WTC11 (cell line): ENCODE results near the gene NOXO1. TPM values are rescaled to one million over a fixed set of nuclear protein-coding genes. Genes with fewer than 3 reads are reported as not detected.

Experiments
- CBFB ChIP-seq: sonication (generic); formaldehyde crosslinking; IDR thresholded peaks from 2 replicates; pipeline ENCODE4 v1.8.1; 2022; ENCODE audit warnings: mild to moderate bottlenecking, low read depth, missing genetic modification reagents
- ETV6 ChIP-seq: sonication (generic); formaldehyde crosslinking; IDR thresholded peaks from 2 replicates; pipeline ENCODE4 v1.8.1; 2022; ENCODE audit warnings: mild to moderate bottlenecking, missing genetic modification reagents
- FOXJ3 ChIP-seq: sonication (generic); formaldehyde crosslinking; IDR thresholded peaks from 2 replicates; pipeline ENCODE4 v1.9.0; 2021; ENCODE audit warnings: missing genetic modification reagents, mild to moderate bottlenecking, borderline replicate concordance
- IRF2 ChIP-seq: sonication (generic); formaldehyde crosslinking; IDR thresholded peaks from 2 replicates; pipeline ENCODE4 v1.8.0; 2022; ENCODE audit warnings: low read depth, missing genetic modification reagents, borderline replicate concordance
- JAZF1 ChIP-seq: fragments of 250-450 bp; sonication (Bioruptor Pico); IDR thresholded peaks from 2 replicates; pipeline ENCODE4 v1.9.0; 2021; ENCODE audit warnings: moderate library complexity, mild to moderate bottlenecking, inconsistent platforms
- NFE2L1 ChIP-seq: sonication (generic); formaldehyde crosslinking; IDR thresholded peaks from 2 replicates; pipeline ENCODE4 v1.8.1; 2023; ENCODE audit warnings: missing genetic modification reagents
- NFYB ChIP-seq: sonication (generic); formaldehyde crosslinking; conservative IDR thresholded peaks from 2 replicates; pipeline ENCODE4 v1.8.0; 2022; ENCODE audit warnings: low read depth, missing genetic modification reagents
- NR1H2 ChIP-seq: sonication (generic); formaldehyde crosslinking; IDR thresholded peaks from 2 replicates; pipeline ENCODE4 v1.9.0; 2021; ENCODE audit warnings: mild to moderate bottlenecking, moderate library complexity, missing genetic modification reagents
- SMAD4 ChIP-seq: sonication (generic); formaldehyde crosslinking; IDR thresholded peaks from 2 replicates; pipeline ENCODE4 v1.8.0; 2022; ENCODE audit warnings: mild to moderate bottlenecking, missing genetic modification reagents
- TCF7 ChIP-seq: sonication (generic); formaldehyde crosslinking; IDR thresholded peaks from 2 replicates; pipeline ENCODE4 v1.8.0; 2022; ENCODE audit warnings: mild to moderate bottlenecking, low read depth, missing genetic modification reagents, moderate library complexity
- ZBTB21 ChIP-seq: sonication (generic); formaldehyde crosslinking; IDR thresholded peaks from 2 replicates; pipeline ENCODE4 v1.8.1; 2023; ENCODE audit warnings: mild to moderate bottlenecking, missing genetic modification reagents, borderline replicate concordance
- ZNF121 ChIP-seq: sonication (generic); formaldehyde crosslinking; IDR thresholded peaks from 2 replicates; pipeline ENCODE4 v1.8.0; 2023; ENCODE audit warnings: missing genetic modification reagents
- ZNF138 ChIP-seq: sonication (generic); formaldehyde crosslinking; conservative IDR thresholded peaks from 2 replicates; pipeline ENCODE4 v1.8.1; 2022; ENCODE audit warnings: mild to moderate bottlenecking, moderate library complexity, missing genetic modification reagents
- ZNF232 ChIP-seq: sonication (generic); formaldehyde crosslinking; IDR thresholded peaks from 2 replicates; pipeline ENCODE4 v1.8.0; 2022; ENCODE audit warnings: mild to moderate bottlenecking, missing genetic modification reagents
- ZNF416 ChIP-seq: fragments of 250-450 bp; sonication (Bioruptor Pico); IDR thresholded peaks from 2 replicates; pipeline ENCODE4 v1.9.0; 2021; ENCODE audit warnings: mild to moderate bottlenecking, inconsistent platforms
- ZNF671 ChIP-seq: fragments of 250-450 bp; sonication (Bioruptor Pico); IDR thresholded peaks from 2 replicates; pipeline ENCODE4 v1.8.0; 2021; ENCODE audit warnings: mild to moderate bottlenecking
- total RNA-seq: library from RNA; stranded (reverse); gene quantifications from 3 replicates; pipeline ENCODE4 v1.2.3, GENCODE V29; 2021
- TF ChIP-seq, protein P1 (sequence below): fragments of 250-450 bp; sonication (Bioruptor Pico); IDR thresholded peaks from 2 replicates; pipeline ENCODE4 v2.1.2; 2022; ENCODE audit warnings: mild to moderate bottlenecking, moderate library complexity
- TF ChIP-seq, protein P2 (sequence below): fragments of 250-450 bp; sonication (Bioruptor Pico); IDR thresholded peaks from 2 replicates; pipeline ENCODE4 v1.9.0; 2021; ENCODE audit warnings: moderate library complexity, mild to moderate bottlenecking, inconsistent platforms, borderline replicate concordance
- TF ChIP-seq, protein P3 (sequence below): sonication (generic); formaldehyde crosslinking; IDR thresholded peaks from 2 replicates; pipeline ENCODE4 v1.8.1; 2022; ENCODE audit warnings: missing genetic modification reagents, borderline replicate concordance
- TF ChIP-seq, protein P4 (sequence below): sonication (generic); formaldehyde crosslinking; IDR thresholded peaks from 2 replicates; pipeline ENCODE4 v1.8.1; 2023; ENCODE audit warnings: mild to moderate bottlenecking, missing genetic modification reagents
- TF ChIP-seq, protein P5 (sequence below): fragments of 250-450 bp; sonication (Bioruptor Pico); conservative IDR thresholded peaks from 2 replicates; pipeline ENCODE4 v1.9.0; 2021; ENCODE audit warnings: mild to moderate bottlenecking
- TF ChIP-seq, protein P6 (sequence below): sonication (generic); formaldehyde crosslinking; IDR thresholded peaks from 2 replicates; pipeline ENCODE4 v1.8.0; 2022; ENCODE audit warnings: mild to moderate bottlenecking, missing genetic modification reagents
- TF ChIP-seq, protein P7 (sequence below): sonication (generic); formaldehyde crosslinking; IDR thresholded peaks from 2 replicates; pipeline ENCODE4 v1.8.0; 2023; ENCODE audit warnings: missing genetic modification reagents
- TF ChIP-seq, protein P8 (sequence below): sonication (generic); formaldehyde crosslinking; IDR thresholded peaks from 2 replicates; pipeline ENCODE4 v1.8.1; 2023; ENCODE audit warnings: mild to moderate bottlenecking, missing genetic modification reagents
- TF ChIP-seq, protein P9 (sequence below): sonication (generic); formaldehyde crosslinking; IDR thresholded peaks from 2 replicates; pipeline ENCODE4 v1.8.1; 2022; ENCODE audit warnings: low read depth, missing genetic modification reagents, borderline replicate concordance

NOXO1 gene
- total RNA-seq, 1 experiment from 2014 or later, result 5.7 TPM

DNA sequence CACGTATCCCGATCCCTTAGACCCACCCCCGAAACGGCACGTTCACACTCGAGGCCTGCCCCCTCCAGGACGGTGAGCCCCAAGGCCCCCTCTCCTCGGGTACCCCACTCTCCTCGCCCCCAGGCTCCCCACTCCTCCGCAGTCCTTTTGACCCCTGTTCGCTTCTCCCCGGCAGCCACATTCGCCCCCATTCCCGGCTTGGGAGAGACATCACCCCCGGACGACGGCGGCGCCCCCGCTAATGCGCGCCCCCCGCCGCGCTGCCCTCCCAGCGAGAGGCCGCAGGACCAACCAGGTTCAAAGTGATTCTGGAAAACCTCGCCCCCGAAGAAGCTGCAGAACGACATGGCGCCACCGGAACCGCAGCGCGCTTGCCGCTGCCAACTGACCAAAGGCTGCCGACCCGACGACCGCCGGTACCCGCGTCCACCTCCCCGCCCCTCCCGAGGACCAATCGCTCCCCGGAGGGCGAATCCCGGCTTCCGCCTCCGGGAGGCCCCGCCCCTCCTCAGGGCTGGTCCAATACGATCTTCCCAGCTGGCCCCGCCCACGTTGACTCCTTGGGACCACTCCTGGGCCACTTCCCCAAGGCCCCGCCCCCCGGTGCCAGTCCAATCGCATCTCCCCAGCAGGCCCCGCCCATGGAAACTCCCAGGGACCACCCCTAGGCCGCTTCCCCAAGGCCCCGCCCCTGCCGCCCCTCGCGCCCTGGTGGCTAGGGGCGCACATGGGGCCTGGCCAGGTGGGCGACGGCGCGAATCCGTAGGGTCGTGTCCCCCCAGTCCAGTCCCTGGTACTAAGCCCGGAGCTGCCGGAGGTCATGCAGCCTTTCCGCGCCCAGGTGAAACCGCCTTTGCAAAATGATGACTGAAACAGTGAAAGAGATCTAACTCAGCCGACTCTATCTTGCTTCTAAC lies 38.2 kb downstream of the NOXO1 start, which contains the start of gene MSRB1 (continued):
- TF ChIP-seq, protein P1, sequence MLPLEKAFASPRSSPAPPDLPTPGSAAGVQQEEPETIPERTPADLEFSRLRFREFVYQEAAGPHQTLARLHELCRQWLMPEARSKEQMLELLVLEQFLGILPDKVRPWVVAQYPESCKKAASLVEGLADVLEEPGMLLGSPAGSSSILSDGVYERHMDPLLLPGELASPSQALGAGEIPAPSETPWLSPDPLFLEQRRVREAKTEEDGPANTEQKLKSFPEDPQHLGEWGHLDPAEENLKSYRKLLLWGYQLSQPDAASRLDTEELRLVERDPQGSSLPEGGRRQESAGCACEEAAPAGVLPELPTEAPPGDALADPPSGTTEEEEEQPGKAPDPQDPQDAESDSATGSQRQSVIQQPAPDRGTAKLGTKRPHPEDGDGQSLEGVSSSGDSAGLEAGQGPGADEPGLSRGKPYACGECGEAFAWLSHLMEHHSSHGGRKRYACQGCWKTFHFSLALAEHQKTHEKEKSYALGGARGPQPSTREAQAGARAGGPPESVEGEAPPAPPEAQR (CRISPR knock-in tag), result no peak
- TF ChIP-seq ZNF121 (CRISPR knock-in tag) (no peak), ZNF416 (CRISPR knock-in tag) (0 out of 2 replicates have a peak, but pooled peaks have one; percentile 62), ETV6 (CRISPR knock-in tag) (no peak; the same call in 1 of the 2 replicates), ZNF138 (CRISPR knock-in tag) (no peak), SMAD4 (no peak), ZNF232 (CRISPR knock-in tag) (no peak), TCF7 (CRISPR knock-in tag) (no peak), JAZF1 (CRISPR knock-in tag) (no peak), NFE2L1 (CRISPR knock-in tag) (peak; percentile 52; the same call in 1 of the 2 replicates), ZBTB21 (CRISPR knock-in tag) (peak; percentile 78; the same call in 1 of the 2 replicates), IRF2 (no peak), CBFB (CRISPR knock-in tag) (no peak), FOXJ3 (CRISPR knock-in tag) (no peak), NFYB (peak; percentile 59), NR1H2 (CRISPR knock-in tag) (no peak), ZNF671 (CRISPR knock-in tag) (no peak)
- TF ChIP-seq, protein P2, sequence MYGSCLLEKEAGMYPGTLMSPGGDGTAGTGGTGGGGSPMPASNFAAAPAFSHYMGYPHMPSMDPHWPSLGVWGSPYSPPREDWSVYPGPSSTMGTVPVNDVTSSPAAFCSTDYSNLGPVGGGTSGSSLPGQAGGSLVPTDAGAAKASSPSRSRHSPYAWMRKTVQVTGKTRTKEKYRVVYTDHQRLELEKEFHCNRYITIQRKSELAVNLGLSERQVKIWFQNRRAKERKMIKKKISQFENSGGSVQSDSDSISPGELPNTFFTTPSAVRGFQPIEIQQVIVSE, result no peak
- TF ChIP-seq, protein P3, sequence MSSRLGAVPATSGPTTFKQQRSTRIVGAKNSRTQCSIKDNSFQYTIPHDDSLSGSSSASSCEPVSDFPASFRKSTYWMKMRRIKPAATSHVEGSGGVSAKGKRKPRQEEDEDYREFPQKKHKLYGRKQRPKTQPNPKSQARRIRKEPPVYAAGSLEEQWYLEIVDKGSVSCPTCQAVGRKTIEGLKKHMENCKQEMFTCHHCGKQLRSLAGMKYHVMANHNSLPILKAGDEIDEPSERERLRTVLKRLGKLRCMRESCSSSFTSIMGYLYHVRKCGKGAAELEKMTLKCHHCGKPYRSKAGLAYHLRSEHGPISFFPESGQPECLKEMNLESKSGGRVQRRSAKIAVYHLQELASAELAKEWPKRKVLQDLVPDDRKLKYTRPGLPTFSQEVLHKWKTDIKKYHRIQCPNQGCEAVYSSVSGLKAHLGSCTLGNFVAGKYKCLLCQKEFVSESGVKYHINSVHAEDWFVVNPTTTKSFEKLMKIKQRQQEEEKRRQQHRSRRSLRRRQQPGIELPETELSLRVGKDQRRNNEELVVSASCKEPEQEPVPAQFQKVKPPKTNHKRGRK (CRISPR knock-in tag), result no peak
- TF ChIP-seq, protein P4, sequence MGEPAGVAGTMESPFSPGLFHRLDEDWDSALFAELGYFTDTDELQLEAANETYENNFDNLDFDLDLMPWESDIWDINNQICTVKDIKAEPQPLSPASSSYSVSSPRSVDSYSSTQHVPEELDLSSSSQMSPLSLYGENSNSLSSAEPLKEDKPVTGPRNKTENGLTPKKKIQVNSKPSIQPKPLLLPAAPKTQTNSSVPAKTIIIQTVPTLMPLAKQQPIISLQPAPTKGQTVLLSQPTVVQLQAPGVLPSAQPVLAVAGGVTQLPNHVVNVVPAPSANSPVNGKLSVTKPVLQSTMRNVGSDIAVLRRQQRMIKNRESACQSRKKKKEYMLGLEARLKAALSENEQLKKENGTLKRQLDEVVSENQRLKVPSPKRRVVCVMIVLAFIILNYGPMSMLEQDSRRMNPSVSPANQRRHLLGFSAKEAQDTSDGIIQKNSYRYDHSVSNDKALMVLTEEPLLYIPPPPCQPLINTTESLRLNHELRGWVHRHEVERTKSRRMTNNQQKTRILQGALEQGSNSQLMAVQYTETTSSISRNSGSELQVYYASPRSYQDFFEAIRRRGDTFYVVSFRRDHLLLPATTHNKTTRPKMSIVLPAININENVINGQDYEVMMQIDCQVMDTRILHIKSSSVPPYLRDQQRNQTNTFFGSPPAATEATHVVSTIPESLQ, result no peak
- TF ChIP-seq, protein P5, sequence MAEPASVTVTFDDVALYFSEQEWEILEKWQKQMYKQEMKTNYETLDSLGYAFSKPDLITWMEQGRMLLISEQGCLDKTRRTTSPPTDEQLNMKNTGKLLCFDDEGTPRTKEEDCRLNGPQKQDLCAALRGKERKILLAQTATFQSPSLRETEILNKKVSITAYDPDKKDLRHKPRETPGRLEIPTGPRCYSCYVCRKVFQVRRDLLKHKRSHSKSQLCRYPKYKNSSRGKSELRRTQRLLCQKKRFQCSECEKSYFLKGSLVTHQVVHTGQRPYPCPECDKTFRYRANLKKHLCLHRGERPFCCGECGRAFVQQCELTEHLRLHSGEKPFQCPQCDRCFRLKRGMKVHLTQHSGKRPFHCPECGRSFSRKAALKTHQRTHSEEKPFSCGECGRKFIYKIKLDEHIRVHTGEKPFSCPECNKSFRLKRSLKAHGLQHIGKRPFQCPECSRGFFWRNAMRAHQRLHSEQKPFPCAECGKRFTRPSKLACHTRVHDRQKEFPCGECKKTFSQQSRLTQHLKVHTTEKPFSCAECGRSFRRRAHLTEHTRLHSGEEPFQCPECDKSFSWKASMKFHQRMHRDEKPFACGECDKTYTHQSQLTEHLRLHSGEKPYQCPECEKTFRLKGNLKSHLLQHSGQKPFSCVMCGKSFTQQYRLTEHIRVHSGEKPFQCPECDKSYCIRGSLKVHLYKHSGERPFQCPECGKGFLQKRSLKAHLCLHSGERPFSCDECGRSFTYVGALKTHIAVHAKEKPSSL (CRISPR knock-in tag), result no peak
- TF ChIP-seq, protein P6, sequence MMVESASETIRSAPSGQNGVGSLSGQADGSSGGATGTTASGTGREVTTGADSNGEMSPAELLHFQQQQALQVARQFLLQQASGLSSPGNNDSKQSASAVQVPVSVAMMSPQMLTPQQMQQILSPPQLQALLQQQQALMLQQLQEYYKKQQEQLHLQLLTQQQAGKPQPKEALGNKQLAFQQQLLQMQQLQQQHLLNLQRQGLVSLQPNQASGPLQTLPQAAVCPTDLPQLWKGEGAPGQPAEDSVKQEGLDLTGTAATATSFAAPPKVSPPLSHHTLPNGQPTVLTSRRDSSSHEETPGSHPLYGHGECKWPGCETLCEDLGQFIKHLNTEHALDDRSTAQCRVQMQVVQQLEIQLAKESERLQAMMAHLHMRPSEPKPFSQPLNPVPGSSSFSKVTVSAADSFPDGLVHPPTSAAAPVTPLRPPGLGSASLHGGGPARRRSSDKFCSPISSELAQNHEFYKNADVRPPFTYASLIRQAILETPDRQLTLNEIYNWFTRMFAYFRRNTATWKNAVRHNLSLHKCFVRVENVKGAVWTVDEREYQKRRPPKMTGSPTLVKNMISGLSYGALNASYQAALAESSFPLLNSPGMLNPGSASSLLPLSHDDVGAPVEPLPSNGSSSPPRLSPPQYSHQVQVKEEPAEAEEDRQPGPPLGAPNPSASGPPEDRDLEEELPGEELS (CRISPR knock-in tag), result peak; percentile 86
- TF ChIP-seq, protein P7, sequence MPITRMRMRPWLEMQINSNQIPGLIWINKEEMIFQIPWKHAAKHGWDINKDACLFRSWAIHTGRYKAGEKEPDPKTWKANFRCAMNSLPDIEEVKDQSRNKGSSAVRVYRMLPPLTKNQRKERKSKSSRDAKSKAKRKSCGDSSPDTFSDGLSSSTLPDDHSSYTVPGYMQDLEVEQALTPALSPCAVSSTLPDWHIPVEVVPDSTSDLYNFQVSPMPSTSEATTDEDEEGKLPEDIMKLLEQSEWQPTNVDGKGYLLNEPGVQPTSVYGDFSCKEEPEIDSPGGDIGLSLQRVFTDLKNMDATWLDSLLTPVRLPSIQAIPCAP (CRISPR knock-in tag), result peak; percentile 23; the same call in 1 of the 2 replicates
- TF ChIP-seq, protein P8, sequence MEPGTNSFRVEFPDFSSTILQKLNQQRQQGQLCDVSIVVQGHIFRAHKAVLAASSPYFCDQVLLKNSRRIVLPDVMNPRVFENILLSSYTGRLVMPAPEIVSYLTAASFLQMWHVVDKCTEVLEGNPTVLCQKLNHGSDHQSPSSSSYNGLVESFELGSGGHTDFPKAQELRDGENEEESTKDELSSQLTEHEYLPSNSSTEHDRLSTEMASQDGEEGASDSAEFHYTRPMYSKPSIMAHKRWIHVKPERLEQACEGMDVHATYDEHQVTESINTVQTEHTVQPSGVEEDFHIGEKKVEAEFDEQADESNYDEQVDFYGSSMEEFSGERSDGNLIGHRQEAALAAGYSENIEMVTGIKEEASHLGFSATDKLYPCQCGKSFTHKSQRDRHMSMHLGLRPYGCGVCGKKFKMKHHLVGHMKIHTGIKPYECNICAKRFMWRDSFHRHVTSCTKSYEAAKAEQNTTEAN (CRISPR knock-in tag), result no peak
- TF ChIP-seq, protein P9, sequence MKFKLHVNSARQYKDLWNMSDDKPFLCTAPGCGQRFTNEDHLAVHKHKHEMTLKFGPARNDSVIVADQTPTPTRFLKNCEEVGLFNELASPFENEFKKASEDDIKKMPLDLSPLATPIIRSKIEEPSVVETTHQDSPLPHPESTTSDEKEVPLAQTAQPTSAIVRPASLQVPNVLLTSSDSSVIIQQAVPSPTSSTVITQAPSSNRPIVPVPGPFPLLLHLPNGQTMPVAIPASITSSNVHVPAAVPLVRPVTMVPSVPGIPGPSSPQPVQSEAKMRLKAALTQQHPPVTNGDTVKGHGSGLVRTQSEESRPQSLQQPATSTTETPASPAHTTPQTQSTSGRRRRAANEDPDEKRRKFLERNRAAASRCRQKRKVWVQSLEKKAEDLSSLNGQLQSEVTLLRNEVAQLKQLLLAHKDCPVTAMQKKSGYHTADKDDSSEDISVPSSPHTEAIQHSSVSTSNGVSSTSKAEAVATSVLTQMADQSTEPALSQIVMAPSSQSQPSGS (CRISPR knock-in tag), result no peak
